ENCODE measurements around the gene SH2D1A.
"Not testable (repeated sequence)": the region's sequence is repeated elsewhere in the genome, so short reads cannot be mapped to it uniquely, and the experiment has no call there.

Gene SH2D1A

GRCh38 chrX:124348885-124349453 lies 2.6 kb downstream of the SH2D1A start:
- intact Hi-C loops (cut with DNase I) = no loop called here
- DNase-seq = no peak

GRCh38 chrX:124354648-124355047 lies 8.3 kb downstream of the SH2D1A start:
- intact Hi-C loops (cut with DNase I) = no loop called here
- no peak for DNase-seq

- DNase-seq = no peak
- intact Hi-C loops (cut with DNase I) = no loop called here
Measured at GRCh38 chrX:124358800-124359383, 12.5 kb downstream of the SH2D1A start.

- intact Hi-C loops (cut with DNase I) = no loop called here
- DNase-seq = no peak
Measured at GRCh38 chrX:124362072-124362471, 15.7 kb downstream of the SH2D1A start.

DNA sequence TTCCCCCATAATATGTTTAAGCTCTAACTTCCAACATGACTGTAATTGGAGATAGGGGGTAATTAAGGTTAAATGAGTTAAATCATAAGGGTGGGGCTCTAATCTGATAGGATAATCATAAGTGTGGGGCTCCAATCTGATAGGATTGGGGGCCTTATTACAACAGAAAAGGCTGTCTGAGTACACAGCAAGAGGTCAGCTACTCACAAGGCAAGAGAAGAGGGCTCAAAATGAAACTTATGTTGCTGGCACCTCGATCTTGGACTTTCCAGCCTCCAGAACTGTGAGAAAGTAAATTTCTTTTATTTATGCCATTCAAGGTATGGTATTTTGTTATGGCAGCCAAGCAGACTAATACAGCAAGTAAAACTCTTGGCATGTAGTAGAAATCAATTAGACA lies 16.4 kb downstream of the SH2D1A start:
- DNase-seq = no peak
- intact Hi-C loops (cut with DNase I) = no loop called here

DNA sequence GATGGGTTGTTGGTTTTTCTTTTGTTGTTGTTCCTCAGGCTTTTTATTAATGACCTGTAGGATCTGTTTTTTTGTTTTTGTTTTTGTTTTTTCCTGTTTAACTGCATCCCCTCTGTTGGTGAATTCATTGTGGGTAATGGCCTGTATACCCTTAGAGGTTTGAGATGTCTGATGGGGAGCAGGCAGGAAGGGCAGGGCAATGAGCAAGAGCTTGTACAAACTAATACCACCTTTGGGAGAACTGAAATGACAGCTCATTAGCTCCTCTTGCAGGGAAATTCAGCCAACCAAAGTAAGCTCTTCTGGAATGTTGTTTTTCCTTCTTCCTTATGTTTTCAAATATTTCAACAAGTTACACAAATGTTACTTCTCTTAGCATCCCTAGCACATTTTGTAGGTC lies 23.4 kb downstream of the SH2D1A start:
- intact Hi-C loops (cut with DNase I) = no loop called here
- no peak for DNase-seq

GRCh38 chrX:124373348-124373747 lies 27.0 kb downstream of the SH2D1A start:
- intact Hi-C loops (cut with DNase I) = no loop called here
- DNase-seq = no peak

- no peak for DNase-seq
- intact Hi-C loops (cut with DNase I) = no loop called here
Measured at GRCh38 chrX:124378643-124379042, 32.3 kb downstream of the SH2D1A start.

- intact Hi-C loops (cut with DNase I) = no loop called here
- no peak for DNase-seq
Measured at GRCh38 chrX:124383354-124383753, 37.0 kb downstream of the SH2D1A start.

GRCh38 chrX:124386401-124386800 lies 40.0 kb downstream of the SH2D1A start:
- intact Hi-C loops (cut with DNase I) = no loop called here

DNA sequence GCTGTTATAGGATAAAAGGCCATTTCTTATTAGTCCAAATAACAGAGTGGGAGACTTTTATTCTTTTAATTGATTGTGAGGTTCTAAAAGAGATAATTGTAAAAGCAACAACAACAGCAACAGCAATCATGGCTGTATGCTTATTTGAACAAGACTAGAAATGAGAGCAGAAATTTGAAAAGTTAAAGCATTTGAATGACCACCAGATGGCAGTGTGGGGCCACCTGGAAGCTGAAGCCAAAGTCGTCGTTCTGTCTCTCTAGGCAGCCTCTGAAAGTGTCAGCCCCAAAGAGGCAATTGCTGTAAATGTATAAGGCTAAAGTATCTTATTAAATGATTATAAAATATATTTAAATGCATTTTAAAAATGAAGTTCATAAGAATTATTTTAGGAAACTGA lies 42.2 kb downstream of the SH2D1A start:
- intact Hi-C loops (cut with DNase I) = no loop called here
- DNase-seq = peak in 9 of 10 donors; percentile 36 to 91 (median 51)

More at GRCh38 chrX:124386401-124386800, 40.0 kb downstream of the SH2D1A start:
- no peak for DNase-seq

- intact Hi-C loops (cut with DNase I) = no loop called here
Measured at GRCh38 chrX:124392794-124393193, 46.4 kb downstream of the SH2D1A start.

DNA sequence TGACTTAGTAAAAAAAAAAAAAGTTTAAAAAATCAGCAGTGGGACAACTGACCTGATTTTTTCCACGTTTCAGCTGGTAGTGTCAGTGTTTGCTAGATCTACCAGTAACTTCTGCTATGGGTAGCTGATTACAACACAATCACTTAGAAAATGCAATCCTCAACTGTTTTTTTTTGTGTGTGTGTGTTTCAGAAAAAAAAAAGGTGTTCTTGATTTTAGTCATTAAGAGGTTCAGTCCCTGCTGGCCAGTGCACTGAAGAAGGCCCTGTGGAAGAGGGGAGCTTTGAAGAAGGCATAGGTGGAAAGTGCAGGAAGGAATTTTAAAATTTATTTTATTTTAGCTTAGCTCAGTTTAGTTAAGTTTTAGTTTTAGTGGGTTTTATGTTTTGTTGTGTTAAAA lies 46.9 kb downstream of the SH2D1A start:
- intact Hi-C loops (cut with DNase I) = no loop called here
- DNase-seq = no peak

More at GRCh38 chrX:124392794-124393193, 46.4 kb downstream of the SH2D1A start:
- no peak for DNase-seq

GRCh38 chrX:124393659-124394058 lies 47.3 kb downstream of the SH2D1A start:
- intact Hi-C loops (cut with DNase I) = no loop called here
- DNase-seq = no peak

DNA sequence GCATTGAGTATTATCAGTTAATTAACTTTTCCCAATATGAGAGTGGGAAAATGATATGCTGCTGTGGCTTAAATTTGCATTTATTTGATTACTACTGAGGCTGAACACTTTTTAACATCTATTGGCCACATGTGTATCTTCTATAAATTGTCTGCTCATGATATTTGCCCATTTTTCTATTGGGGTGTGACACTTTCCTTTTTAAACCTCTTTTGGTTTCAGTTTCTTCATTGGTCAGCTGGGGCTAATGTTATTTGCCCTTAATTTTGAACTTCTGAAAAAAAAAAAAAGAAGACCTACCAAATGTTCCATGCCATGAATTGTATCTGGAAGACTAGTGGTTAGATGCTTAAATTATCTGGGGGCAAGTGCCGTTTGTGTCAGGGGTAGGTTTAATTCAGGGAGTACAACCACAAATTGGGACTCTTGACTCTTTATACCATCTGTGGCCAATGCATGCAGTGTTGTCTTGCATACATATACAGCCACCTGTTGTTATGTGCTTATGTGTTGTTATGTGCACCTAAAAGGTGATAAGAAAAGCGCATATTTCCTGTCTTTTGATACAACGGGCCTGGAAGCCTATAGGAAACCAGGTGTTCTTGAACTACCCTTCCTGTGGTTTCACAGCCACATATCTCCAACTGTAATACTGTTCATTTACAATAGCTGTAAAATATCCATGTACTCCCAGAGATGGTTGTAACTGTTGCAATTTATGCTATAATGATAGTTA lies 49.0 kb downstream of the SH2D1A start:
- intact Hi-C loops (cut with DNase I) = no loop called here
- no peak for DNase-seq

DNA sequence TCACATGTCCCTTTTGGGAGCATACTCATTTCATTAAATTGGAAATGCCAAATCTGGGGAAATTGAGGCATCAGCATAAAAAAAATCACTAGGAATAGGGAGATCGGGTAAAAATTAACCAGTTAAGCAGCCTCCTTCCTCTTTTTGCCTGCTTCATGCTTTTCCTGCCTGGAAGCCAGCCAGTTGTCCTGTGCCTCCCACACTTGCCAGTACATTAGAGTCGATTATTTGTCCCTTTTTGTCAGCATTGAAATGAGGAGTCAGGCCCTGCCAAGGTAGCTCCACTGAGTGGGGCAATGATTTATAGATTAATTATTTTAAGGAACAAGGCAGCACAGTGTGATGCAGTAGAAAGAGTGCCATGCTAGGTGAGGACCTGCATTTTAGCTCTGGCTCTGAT lies 55.3 kb downstream of the SH2D1A start:
- no peak for DNase-seq

DNA sequence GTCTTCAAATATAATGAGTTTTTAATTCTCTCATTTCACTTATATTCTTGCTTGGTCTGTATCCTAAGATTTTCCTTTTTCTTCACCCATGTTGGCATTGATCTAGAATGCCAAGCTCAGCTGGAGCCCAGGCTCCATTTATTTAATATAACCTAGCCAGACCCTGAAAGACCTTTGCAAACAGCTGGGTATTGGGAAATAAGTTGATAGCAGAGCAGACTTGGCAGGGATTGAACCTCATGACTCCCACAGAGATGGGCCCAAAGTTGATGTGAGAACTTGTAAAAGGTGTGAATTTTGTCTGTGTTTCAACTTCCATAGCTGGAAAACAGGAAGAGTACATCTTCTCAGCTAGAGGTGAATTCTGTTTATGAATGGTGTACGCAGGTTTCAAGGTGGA lies 59.5 kb downstream of the SH2D1A start:
- no peak for DNase-seq
- intact Hi-C loops (cut with DNase I) = no loop called here

More for the DNA sequence above, 55.3 kb downstream of the SH2D1A start:
- intact Hi-C loops (cut with DNase I) = no loop called here

DNA sequence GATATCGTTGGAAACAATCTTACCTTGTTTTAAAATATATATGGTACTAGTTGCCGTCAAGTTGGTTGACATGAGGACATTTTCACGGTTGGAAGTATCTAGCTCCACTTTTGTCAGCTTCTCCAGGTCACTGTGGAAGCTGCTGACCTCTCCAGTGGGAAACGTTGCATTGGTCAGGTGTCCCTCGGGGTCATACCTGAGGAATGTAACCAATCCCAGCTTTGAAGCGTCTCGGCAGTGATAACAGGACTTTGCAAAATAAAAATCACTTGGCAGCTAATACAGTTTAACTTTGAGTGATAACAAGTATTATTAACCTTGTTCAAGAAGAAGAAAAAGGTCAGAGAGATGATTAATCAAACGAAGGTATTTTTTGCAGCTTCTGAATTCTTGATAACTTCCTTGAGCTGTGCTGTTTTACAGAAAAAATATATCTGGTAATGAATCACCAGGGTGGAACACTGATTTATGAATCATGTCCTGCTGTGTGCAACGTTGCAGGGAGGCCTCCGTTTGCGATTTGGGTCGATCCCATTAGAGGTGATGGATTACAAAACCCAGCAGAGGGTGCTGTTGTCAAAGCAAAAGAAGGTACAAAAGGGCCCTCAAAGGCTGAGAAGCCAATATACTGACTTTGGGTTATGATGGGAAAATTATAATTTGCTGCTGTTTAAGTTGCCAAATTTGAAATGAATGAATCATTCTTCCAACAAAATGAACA lies 60.1 kb downstream of the SH2D1A start:
- DNase-seq = peak in 7 of 10 donors; percentile 22 to 86 (median 35)
- intact Hi-C loops (cut with DNase I) = no loop called here

GRCh38 chrX:124407226-124407625 lies 60.9 kb downstream of the SH2D1A start:
- no peak for DNase-seq
- intact Hi-C loops (cut with DNase I) = no loop called here

DNA sequence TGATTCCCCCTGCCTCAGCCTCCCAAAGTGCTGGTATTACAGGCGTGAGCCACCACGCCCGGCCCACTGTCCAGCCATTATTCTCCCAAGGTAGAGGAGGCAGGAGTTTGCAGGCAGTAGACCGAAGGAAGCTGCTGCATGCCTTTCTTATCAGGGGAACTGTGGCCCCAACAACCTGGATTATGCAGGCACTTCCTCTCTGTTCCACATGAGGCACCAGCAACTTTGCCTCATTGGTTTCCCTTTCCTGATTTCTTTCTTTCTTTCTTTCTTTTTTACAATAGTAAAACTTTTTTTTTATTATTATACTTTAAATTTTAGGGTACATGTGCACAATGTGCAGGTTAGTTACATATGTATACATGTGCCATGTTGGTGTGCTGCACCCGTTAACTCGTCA lies 62.0 kb downstream of the SH2D1A start:
- intact Hi-C loops (cut with DNase I); DNase-seq: not testable (repeated sequence)

GRCh38 chrX:124413244-124413643 lies 66.9 kb downstream of the SH2D1A start:
- intact Hi-C loops (cut with DNase I) = no loop called here
- DNase-seq = no peak

Measured in posterior cingulate gyrus (tissue), 11 donors.